Fibroblast of lung (primary cell): ENCODE measurements around the gene KATNAL1. TPM values are rescaled to one million over a fixed set of nuclear protein-coding genes. Genes with fewer than 3 reads are reported as not detected.

Experiments used
- DNase-seq, 2 donors: peaks; one replicate each; pipeline versions ENCODE4 v3.0.0 to v3.0.0-alpha.2; 2010; ENCODE audit warnings: low read depth in 2 of 2
- H2AFZ ChIP-seq: 2 replicates; pipeline ENCODE4 v1.5.1; 2012; ENCODE audit warnings: low read length, control low read depth, inconsistent platforms
- H3K27ac ChIP-seq: 2 replicates; pipeline ENCODE4 v1.5.1; 2011; ENCODE audit warnings: low read length, control low read depth; ENCODE audit not compliant: insufficient read depth
- H3K27me3 ChIP-seq: 2 replicates; pipeline ENCODE4 v1.5.1; 2011; ENCODE audit warnings: mild to moderate bottlenecking, low read length; ENCODE audit not compliant: control insufficient read depth, insufficient read depth
- H3K36me3 ChIP-seq: 2 replicates; pipeline ENCODE4 v1.5.1; 2011; ENCODE audit warnings: low read length; ENCODE audit not compliant: control insufficient read depth, insufficient read depth
- H3K4me1 ChIP-seq: 2 replicates; pipeline ENCODE4 v1.5.1; 2011; ENCODE audit warnings: low read length; ENCODE audit not compliant: control insufficient read depth, insufficient read depth; ENCODE audit errors: extremely low read depth
- H3K4me2 ChIP-seq: 2 replicates; pipeline ENCODE4 v1.5.1; 2011; ENCODE audit warnings: low read length, control low read depth; ENCODE audit not compliant: insufficient read depth; ENCODE audit errors: extremely low read depth
- H3K4me3 ChIP-seq, 4 experiments: fragments of 200-600 bp in 1 of 4; sonication (generic) in 1 of 4; replicated peaks in 1 of 4; 2 replicates each; pipeline ENCODE4 v1.5.1; 2011 to 2016; ENCODE audit warnings: low read length in 4 of 4, low read depth in 3 of 4, mild to moderate bottlenecking in 3 of 4, control low read depth in 2 of 4, inconsistent platforms in 1 of 4, mixed read lengths in 1 of 4; ENCODE audit not compliant: insufficient read depth in 1 of 4; ENCODE audit errors: control extremely low read depth in 1 of 4
- H3K79me2 ChIP-seq: 2 replicates; pipeline ENCODE4 v1.5.1; 2012; ENCODE audit warnings: mild to moderate bottlenecking, low read length, inconsistent platforms; ENCODE audit not compliant: control insufficient read depth, insufficient read depth
- H3K9ac ChIP-seq: 2 replicates; pipeline ENCODE4 v1.5.1; 2011; ENCODE audit warnings: mild to moderate bottlenecking, low read length, control low read depth; ENCODE audit not compliant: insufficient read depth
- H3K9me3 ChIP-seq: 2 replicates; pipeline ENCODE4 v1.5.1; 2012; ENCODE audit warnings: low read depth, low read length; ENCODE audit not compliant: control insufficient read depth, insufficient read depth
- H4K20me1 ChIP-seq: 2 replicates; pipeline ENCODE4 v1.5.1; 2011; ENCODE audit warnings: low read length; ENCODE audit not compliant: control insufficient read depth, insufficient read depth; ENCODE audit errors: extremely low read depth
- EZH2 ChIP-seq: IDR thresholded peaks from 2 replicates; pipeline ENCODE4 v1.5.1; 2012; ENCODE audit warnings: low read length, control low read depth, mild to moderate bottlenecking; ENCODE audit errors: missing control alignments
- polyA plus RNA-seq, 2 donors: library from polyadenylated mRNA; depleted of rRNA in 1 of 2; stranded (reverse) in 1 of 2; unstranded in 1 of 2; fragments of >200 nt; gene quantifications; 2 replicates each; pipeline ENCODE4 v1.2.1, GENCODE V29; 2011 to 2012; ENCODE audit warnings: missing spikeins in 1 of 2
- total RNA-seq: library from RNA; depleted of rRNA; stranded (reverse); fragments of >200 nt; gene quantifications from 2 replicates; pipeline ENCODE4 v1.2.1, GENCODE V29; 2014
- TF ChIP-seq, protein P1 (sequence below), 2 donors: IDR thresholded peaks in 1 of 2; conservative IDR thresholded peaks in 1 of 2; 1 replicate in 1 of 2; 2 replicates in 1 of 2; pipeline ENCODE4 v1.5.1; 2011 to 2012; ENCODE audit warnings: low read length in 2 of 2, control low read depth in 1 of 2, inconsistent platforms in 1 of 2, low read depth in 1 of 2, mild to moderate bottlenecking in 1 of 2

KATNAL1 gene
- total and polyA plus RNA-seq, 2 donors (not counting 1 experiment from before 2014, with no cell fraction given), result 24.8 to 32.7 TPM

- H3K4me2 ChIP-seq, result no peak overlapping the region
- no peak for TF ChIP-seq EZH2
- TF ChIP-seq, protein P1, sequence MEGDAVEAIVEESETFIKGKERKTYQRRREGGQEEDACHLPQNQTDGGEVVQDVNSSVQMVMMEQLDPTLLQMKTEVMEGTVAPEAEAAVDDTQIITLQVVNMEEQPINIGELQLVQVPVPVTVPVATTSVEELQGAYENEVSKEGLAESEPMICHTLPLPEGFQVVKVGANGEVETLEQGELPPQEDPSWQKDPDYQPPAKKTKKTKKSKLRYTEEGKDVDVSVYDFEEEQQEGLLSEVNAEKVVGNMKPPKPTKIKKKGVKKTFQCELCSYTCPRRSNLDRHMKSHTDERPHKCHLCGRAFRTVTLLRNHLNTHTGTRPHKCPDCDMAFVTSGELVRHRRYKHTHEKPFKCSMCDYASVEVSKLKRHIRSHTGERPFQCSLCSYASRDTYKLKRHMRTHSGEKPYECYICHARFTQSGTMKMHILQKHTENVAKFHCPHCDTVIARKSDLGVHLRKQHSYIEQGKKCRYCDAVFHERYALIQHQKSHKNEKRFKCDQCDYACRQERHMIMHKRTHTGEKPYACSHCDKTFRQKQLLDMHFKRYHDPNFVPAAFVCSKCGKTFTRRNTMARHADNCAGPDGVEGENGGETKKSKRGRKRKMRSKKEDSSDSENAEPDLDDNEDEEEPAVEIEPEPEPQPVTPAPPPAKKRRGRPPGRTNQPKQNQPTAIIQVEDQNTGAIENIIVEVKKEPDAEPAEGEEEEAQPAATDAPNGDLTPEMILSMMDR (conservative IDR thresholded peaks at IDR 0.05 in 1 of 2, IDR thresholded peaks at IDR 0.05 in 1 of 2; ENCODE audit: low read depth in 1 of 2, low read length in 2 of 2), result no peak
- no peak for DNase-seq
- H3K36me3 ChIP-seq, result no peaks in the 10 kb centered on the region
- H3K9me3 ChIP-seq, result no peaks in the 10 kb centered on the region
- no peaks in the 10 kb centered on the region for H3K27me3 ChIP-seq
- no peak overlapping the region for H3K9ac ChIP-seq
- H3K27ac ChIP-seq, result no peak overlapping the region
- H2AFZ ChIP-seq, result no peak overlapping the region
- H3K4me1 ChIP-seq, result no peaks in the 10 kb centered on the region
- H3K79me2 ChIP-seq, result no peaks in the 10 kb centered on the region
- no peaks in the 10 kb centered on the region for H4K20me1 ChIP-seq
- no peak overlapping the region for H3K4me3 ChIP-seq
Observed at GRCh38 chr13:30352121-30352520, 44.8 kb upstream of the KATNAL1 start.

GRCh38 chr13:30346789-30347167 is 39.4 kb upstream of the KATNAL1 start:
- TF ChIP-seq, protein P1 (conservative IDR thresholded peaks at IDR 0.05 in 1 of 2, IDR thresholded peaks at IDR 0.05 in 1 of 2; ENCODE audit: low read depth in 1 of 2, low read length in 2 of 2), result no peak
- TF ChIP-seq EZH2, result no peak
- no peak overlapping the region for H3K4me3 ChIP-seq
- H4K20me1 ChIP-seq, result no peaks in the 10 kb centered on the region
- no peak for DNase-seq
- no peak overlapping the region for H3K4me2 ChIP-seq
- H3K27me3 ChIP-seq, result no peaks in the 10 kb centered on the region
- H3K4me1 ChIP-seq, result peaks cover 5% of the 10 kb centered on the region
- no peak overlapping the region for H3K9ac ChIP-seq
- H3K79me2 ChIP-seq, result no peaks in the 10 kb centered on the region
- H3K9me3 ChIP-seq, result no peaks in the 10 kb centered on the region
- no peak overlapping the region for H3K27ac ChIP-seq
- no peak overlapping the region for H2AFZ ChIP-seq
- no peaks in the 10 kb centered on the region for H3K36me3 ChIP-seq

DNA sequence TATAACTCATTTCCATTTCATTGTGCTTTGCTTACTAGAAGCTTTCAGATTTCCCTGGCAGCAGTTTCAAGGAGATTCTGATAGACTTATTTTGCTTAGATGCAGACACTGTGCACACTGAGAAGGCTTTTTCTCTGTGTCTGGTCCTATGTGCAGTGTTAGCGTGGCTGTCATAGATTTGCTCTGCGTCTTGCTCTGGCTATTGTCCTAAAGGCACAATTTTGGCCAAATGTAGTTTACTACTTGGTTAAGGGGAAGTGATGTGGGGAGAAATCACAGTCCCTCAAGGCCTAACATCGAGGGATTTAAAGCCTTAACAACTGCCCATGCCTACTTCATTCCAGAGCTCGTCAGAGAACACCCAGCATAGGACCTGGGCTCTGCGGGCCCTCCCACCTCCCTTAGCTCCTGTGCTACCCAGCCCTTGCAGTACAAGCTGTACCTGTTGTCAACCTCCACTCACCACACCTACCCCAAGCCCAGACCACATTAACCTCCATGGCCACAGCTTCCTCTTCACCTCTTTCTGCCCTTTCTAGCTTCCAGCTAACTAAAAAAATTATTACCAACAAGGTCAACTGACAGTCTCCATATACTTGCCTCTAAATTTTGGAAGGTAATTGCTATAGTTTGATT is 38.9 kb upstream of the KATNAL1 start:
- Histone ChIP-seq H3K9me3 (no peaks in the 10 kb centered on the region), H3K27me3 (no peaks in the 10 kb centered on the region), H3K36me3 (no peaks in the 10 kb centered on the region), H3K4me2 (no peak overlapping the region), H3K4me1 (peaks cover 7% of the 10 kb centered on the region), H3K9ac (no peak overlapping the region), H3K27ac (no peak overlapping the region), H3K79me2 (no peaks in the 10 kb centered on the region), H4K20me1 (no peaks in the 10 kb centered on the region), H2AFZ (no peak overlapping the region), H3K4me3 (no peak overlapping the region)
- TF ChIP-seq EZH2, result no peak
- TF ChIP-seq, protein P1 (conservative IDR thresholded peaks at IDR 0.05 in 1 of 2, IDR thresholded peaks at IDR 0.05 in 1 of 2; ENCODE audit: low read depth in 1 of 2, low read length in 2 of 2), result no peak
- DNase-seq, result no peak
